PC-3 (cell line): ENCODE measurements around the gene PHF19. TPM values are rescaled to one million over a fixed set of nuclear protein-coding genes. Genes with fewer than 3 reads are reported as not detected.

Experiments used
- ATAC-seq: fragments of 200-7000 bp; cut with Tn5 transposase; 2 replicates; pipeline ENCODE4 v1.9.1; 2020; ENCODE audit warnings: mild to moderate bottlenecking, moderate library complexity
- BruUV-seq: library from RNA; stranded (reverse); fragments of 400-500 nt; replicated peaks from 2 replicates; lab custom pipeline; 2021; lab: Mats Ljungman, UMichigan
- CTCF ChIA-PET: fragments of 300-600 bp; sonication (Branson Sonifier 250); formaldehyde crosslinking; loops from one replicate; lab custom pipeline; 2022; ENCODE audit warnings: antibody characterized with exemption; lab: Charles Lee
- POLR2A ChIA-PET: fragments of 300-600 bp; sonication (Branson Sonifier 250); formaldehyde crosslinking; loops from one replicate; lab custom pipeline; 2022; ENCODE audit warnings: antibody characterized with exemption; ENCODE audit not compliant: unreplicated experiment; lab: Charles Lee
- DNase-seq: peaks from one replicate; pipeline ENCODE4 v3.0.0-alpha.2; 2015
- H2AFZ ChIP-seq: fragments of 300-600 bp; sonication (generic); 2 replicates; pipeline ENCODE4 v1.6.0; 2016; ENCODE audit warnings: antibody characterized with exemption, low read length
- H3F3A ChIP-seq: fragments of 300-600 bp; sonication (generic); one replicate; pipeline ENCODE4 v1.6.0; 2017; ENCODE audit warnings: antibody characterized with exemption, low read length, control low read depth, mild to moderate bottlenecking; ENCODE audit not compliant: unreplicated experiment
- H3K27ac ChIP-seq: fragments of 300-600 bp; sonication (generic); 2 replicates; pipeline ENCODE4 v1.5.1; 2016; ENCODE audit warnings: mild to moderate bottlenecking, low read length
- H3K27me3 ChIP-seq: fragments of 300-600 bp; sonication (generic); 2 replicates; pipeline ENCODE4 v1.6.1; 2016; ENCODE audit warnings: low read length, mixed read lengths
- H3K36me3 ChIP-seq: fragments of 300-600 bp; sonication (generic); 2 replicates; pipeline ENCODE4 v1.6.1; 2016; ENCODE audit warnings: low read depth, mixed run types, low read length, mixed read lengths
- H3K4me1 ChIP-seq: fragments of 300-600 bp; sonication (generic); 2 replicates; pipeline ENCODE4 v1.5.1; 2016; ENCODE audit warnings: low read length; ENCODE audit not compliant: insufficient read depth
- H3K4me2 ChIP-seq: fragments of 300-600 bp; sonication (generic); 2 replicates; pipeline ENCODE4 v1.6.0; 2016; ENCODE audit warnings: low read length
- H3K4me3 ChIP-seq: fragments of 300-600 bp; sonication (generic); 2 replicates; pipeline ENCODE4 v1.5.1; 2016; ENCODE audit warnings: mild to moderate bottlenecking, low read length, mixed read lengths
- H3K79me2 ChIP-seq: fragments of 300-600 bp; sonication (generic); 2 replicates; pipeline ENCODE4 v1.6.1; 2017; ENCODE audit warnings: low read length, mixed read lengths
- H3K9ac ChIP-seq: fragments of 300-600 bp; sonication (generic); 2 replicates; pipeline ENCODE4 v1.6.0; 2016; ENCODE audit warnings: mild to moderate bottlenecking, low read length
- H3K9me2 ChIP-seq: fragments of 300-600 bp; sonication (generic); replicated peaks from 2 replicates; pipeline ENCODE4 v1.6.1; 2016; ENCODE audit warnings: mixed run types, low read length, mixed read lengths
- H3K9me3 ChIP-seq: fragments of 300-600 bp; sonication (generic); 2 replicates; pipeline ENCODE4 v1.6.1; 2016; ENCODE audit warnings: low read length, mixed read lengths
- H4K20me1 ChIP-seq: fragments of 300-600 bp; sonication (generic); 2 replicates; pipeline ENCODE4 v1.6.1; 2016; ENCODE audit warnings: low read length, mixed read lengths
- EZH2 ChIP-seq: fragments of 300-600 bp; sonication (generic); IDR thresholded peaks from one replicate; pipeline ENCODE4 v1.6.1; 2017; ENCODE audit warnings: antibody characterized with exemption, mild to moderate bottlenecking, low read length; ENCODE audit not compliant: unreplicated experiment
- EZH2phosphoT487 ChIP-seq: fragments of 300-600 bp; sonication (generic); IDR thresholded peaks from 2 replicates; pipeline ENCODE4 v1.6.1; 2018; ENCODE audit warnings: mild to moderate bottlenecking, antibody characterized with exemption, low read length, borderline replicate concordance
- intact Hi-C: fragments of 100-400 bp; cut with micrococcal nuclease; formaldehyde crosslinking; loops from 2 replicates; pipeline ENCODE4 v1.9.0; 2023
- total RNA-seq: library from RNA; depleted of rRNA; stranded (reverse); fragments of >200 nt; gene quantifications from 2 replicates; pipeline ENCODE4 v1.2.3, GENCODE V29; 2014
- TF ChIP-seq, protein P1 (sequence below): fragments of 300-600 bp; sonication (generic); conservative IDR thresholded peaks from 2 replicates; pipeline ENCODE4 v1.5.1; 2017; ENCODE audit warnings: antibody characterized with exemption, low read depth, mild to moderate bottlenecking, low read length

PHF19 gene
- total RNA-seq, 1 experiment from 2014 or later, result 104 TPM

DNA sequence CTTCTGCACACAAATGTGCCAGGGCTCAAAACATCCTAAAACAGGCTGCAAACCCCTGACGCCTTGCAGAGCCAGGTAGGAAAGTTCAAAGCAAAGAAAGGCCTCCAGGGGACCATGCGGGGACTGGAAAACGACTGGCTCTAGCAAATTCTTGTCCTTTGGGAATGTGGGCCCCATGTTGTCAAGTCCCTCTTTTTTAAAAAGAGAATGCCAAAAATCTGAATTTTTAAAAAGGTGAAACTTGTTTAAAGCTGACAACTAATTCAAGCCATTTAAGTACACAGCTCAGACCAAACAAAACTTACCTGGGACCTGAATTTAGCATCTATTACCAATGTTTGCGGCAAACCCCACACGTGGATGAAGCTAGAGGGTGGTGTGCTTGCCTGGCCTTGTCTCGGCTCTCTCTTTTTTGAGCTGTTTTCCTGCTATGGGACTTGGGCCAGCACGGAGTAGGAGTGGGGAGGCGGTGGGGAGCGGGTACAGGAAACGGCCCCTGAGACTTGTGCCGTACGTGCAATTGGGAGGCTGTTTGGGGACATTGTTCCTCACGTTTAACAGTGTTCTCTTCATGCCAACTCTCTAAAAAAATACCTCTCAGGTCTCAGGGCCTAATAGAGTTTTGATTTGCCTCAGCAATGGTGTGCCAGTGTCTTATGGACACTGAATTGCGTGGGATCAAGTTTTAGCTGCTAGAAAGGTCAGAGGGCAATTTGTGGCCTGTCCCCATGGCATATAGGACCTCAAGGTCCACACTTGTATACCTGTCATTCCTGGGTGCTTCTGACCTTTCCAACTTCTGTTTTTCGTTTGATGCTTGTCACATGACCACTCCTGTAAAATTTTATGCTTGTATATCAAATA lies 15.1 kb upstream of the PHF19 start:
- BruUV-seq, result no TSS peak
- no peaks in the 10 kb centered on the region for H3K9me2 ChIP-seq
- H3K27me3 ChIP-seq, result no peaks in the 10 kb centered on the region
- H3K4me1 ChIP-seq, result peaks cover 21% of the 10 kb centered on the region
- POLR2A ChIA-PET, result no interaction called here
- ATAC-seq (no peak; the same call in none of the 2 replicates), DNase-seq (no peak)
- H4K20me1 ChIP-seq, result no peaks in the 10 kb centered on the region
- CTCF ChIA-PET, result no interaction called here
- no peaks in the 10 kb centered on the region for H3F3A ChIP-seq
- H2AFZ ChIP-seq, result no peak overlapping the region
- peak overlapping the region; percentile 63 for H3K27ac ChIP-seq
- H3K9ac ChIP-seq, result no peak overlapping the region
- H3K9me3 ChIP-seq, result no peaks in the 10 kb centered on the region
- H3K4me3 ChIP-seq, result no peak overlapping the region
- intact Hi-C loops, result no loop called here
- H3K36me3 ChIP-seq, result no peaks in the 10 kb centered on the region
- TF ChIP-seq, protein P1, sequence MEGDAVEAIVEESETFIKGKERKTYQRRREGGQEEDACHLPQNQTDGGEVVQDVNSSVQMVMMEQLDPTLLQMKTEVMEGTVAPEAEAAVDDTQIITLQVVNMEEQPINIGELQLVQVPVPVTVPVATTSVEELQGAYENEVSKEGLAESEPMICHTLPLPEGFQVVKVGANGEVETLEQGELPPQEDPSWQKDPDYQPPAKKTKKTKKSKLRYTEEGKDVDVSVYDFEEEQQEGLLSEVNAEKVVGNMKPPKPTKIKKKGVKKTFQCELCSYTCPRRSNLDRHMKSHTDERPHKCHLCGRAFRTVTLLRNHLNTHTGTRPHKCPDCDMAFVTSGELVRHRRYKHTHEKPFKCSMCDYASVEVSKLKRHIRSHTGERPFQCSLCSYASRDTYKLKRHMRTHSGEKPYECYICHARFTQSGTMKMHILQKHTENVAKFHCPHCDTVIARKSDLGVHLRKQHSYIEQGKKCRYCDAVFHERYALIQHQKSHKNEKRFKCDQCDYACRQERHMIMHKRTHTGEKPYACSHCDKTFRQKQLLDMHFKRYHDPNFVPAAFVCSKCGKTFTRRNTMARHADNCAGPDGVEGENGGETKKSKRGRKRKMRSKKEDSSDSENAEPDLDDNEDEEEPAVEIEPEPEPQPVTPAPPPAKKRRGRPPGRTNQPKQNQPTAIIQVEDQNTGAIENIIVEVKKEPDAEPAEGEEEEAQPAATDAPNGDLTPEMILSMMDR, result no peak
- TF ChIP-seq EZH2phosphoT487, result no peak
- TF ChIP-seq EZH2, result no peak
- H3K4me2 ChIP-seq, result peak overlapping the region; percentile 24; the same call in 1 of the 2 replicates
- H3K79me2 ChIP-seq, result no peaks in the 10 kb centered on the region

- no peak overlapping the region for H3K4me2 ChIP-seq
- peaks cover 27% of the 10 kb centered on the region for H3K4me1 ChIP-seq
- no peak overlapping the region for H3K27ac ChIP-seq
- POLR2A ChIA-PET, result no interaction called here
- H3K36me3 ChIP-seq, result no peaks in the 10 kb centered on the region
- no peak overlapping the region for H3K4me3 ChIP-seq
- ATAC-seq, result no peak
- no peaks in the 10 kb centered on the region for H3F3A ChIP-seq
- CTCF ChIA-PET, result no interaction called here
- no peak for TF ChIP-seq EZH2
- TF ChIP-seq EZH2phosphoT487, result no peak
- TF ChIP-seq, protein P1, result no peak
- no peak for DNase-seq
- no peak overlapping the region for H2AFZ ChIP-seq
- H3K79me2 ChIP-seq, result no peaks in the 10 kb centered on the region
- no peak overlapping the region for H3K9ac ChIP-seq
- intact Hi-C loops, result no loop called here
- BruUV-seq, result no TSS peak
- H3K9me2 ChIP-seq, result no peaks in the 10 kb centered on the region
- H3K9me3 ChIP-seq, result no peaks in the 10 kb centered on the region
- H4K20me1 ChIP-seq, result no peaks in the 10 kb centered on the region
- no peaks in the 10 kb centered on the region for H3K27me3 ChIP-seq
Measured at GRCh38 chr9:120891245-120891883, 14.4 kb upstream of the PHF19 start.
